SU-DHL-6 (cell line): ENCODE measurements around the gene ZNF343.
A peak's percentile ranks its signal among the peaks of the same experiment; 100 is the strongest.

Experiments
- H2AFZ ChIP-seq: fragments of 200-600 bp; sonication (generic); 2 replicates; pipeline ENCODE4 v1.6.1; 2014; ENCODE audit warnings: low read depth, mild to moderate bottlenecking, moderate library complexity, mixed read lengths, antibody characterized with exemption, low read length; ENCODE audit not compliant: severe bottlenecking
- H3F3A ChIP-seq: fragments of 200-600 bp; shearing (Covaris generic); 2 replicates; pipeline ENCODE4 v1.6.0; 2016; ENCODE audit warnings: antibody characterized with exemption, mild to moderate bottlenecking; ENCODE audit not compliant: insufficient read depth
- H3K27ac ChIP-seq: fragments of 200-600 bp; sonication (generic); 2 replicates; pipeline ENCODE4 v1.5.1; 2016; ENCODE audit warnings: low read depth, mild to moderate bottlenecking, low read length, moderate library complexity, mixed read lengths
- H3K27me3 ChIP-seq: fragments of 200-600 bp; sonication (generic), shearing (Covaris generic); 2 replicates; pipeline ENCODE4 v1.6.0; 2014; ENCODE audit warnings: mild to moderate bottlenecking, low read length
- H3K36me3 ChIP-seq: fragments of 200-600 bp; sonication (generic); 2 replicates; pipeline ENCODE4 v1.6.1; 2014; ENCODE audit warnings: mild to moderate bottlenecking, low read length, mixed read lengths
- H3K4me2 ChIP-seq: fragments of 300-600, 200-600 bp; shearing (Covaris generic), sonication (generic); 2 replicates; pipeline ENCODE4 v1.6.0; 2014; ENCODE audit warnings: low read length, low read depth, mild to moderate bottlenecking; ENCODE audit not compliant: poor library complexity, severe bottlenecking
- H3K4me3 ChIP-seq: fragments of 200-600 bp; sonication (generic); 2 replicates; pipeline ENCODE4 v1.5.1; 2014; ENCODE audit warnings: antibody characterized with exemption, low read length, mild to moderate bottlenecking, mixed read lengths; ENCODE audit not compliant: insufficient read depth, poor library complexity, severe bottlenecking
- H3K79me2 ChIP-seq: fragments of 200-600 bp; sonication (generic); 2 replicates; pipeline ENCODE4 v1.6.1; 2014; ENCODE audit warnings: mild to moderate bottlenecking, low read length, moderate library complexity; ENCODE audit not compliant: insufficient read depth
- H3K9ac ChIP-seq: fragments of 200-600 bp; sonication (generic); 2 replicates; pipeline ENCODE4 v1.7.0; 2014; ENCODE audit warnings: mild to moderate bottlenecking, low read length
- H3K9me2 ChIP-seq: fragments of 200-600 bp; sonication (generic); replicated peaks from 2 replicates; pipeline ENCODE4 v1.6.1; 2014; ENCODE audit warnings: low read length; ENCODE audit not compliant: insufficient read depth
- H3K9me3 ChIP-seq: fragments of 200-600 bp; sonication (generic); 2 replicates; pipeline ENCODE4 v1.6.1; 2014; ENCODE audit warnings: low read length, mixed read lengths; ENCODE audit not compliant: insufficient read depth
- H4K20me1 ChIP-seq: fragments of 200-600 bp; sonication (generic); 2 replicates; pipeline ENCODE4 v1.6.1; 2014; ENCODE audit warnings: low read depth, mild to moderate bottlenecking, antibody characterized with exemption, low read length, moderate library complexity, mixed read lengths
- CTCF ChIP-seq: fragments of 200-600 bp; sonication (generic); IDR thresholded peaks from one replicate; pipeline ENCODE4 v1.5.1; 2017; ENCODE audit warnings: antibody characterized with exemption, mild to moderate bottlenecking, low read length, moderate library complexity; ENCODE audit not compliant: insufficient read depth, poor library complexity, severe bottlenecking
- EZH2phosphoT487 ChIP-seq: fragments of 200-600 bp; sonication (generic), shearing (Covaris generic); conservative IDR thresholded peaks from 2 replicates; pipeline ENCODE4 v1.6.1; 2018; ENCODE audit warnings: mild to moderate bottlenecking, antibody characterized with exemption, low read length, moderate library complexity, mixed read lengths

The ZNF343 gene

GRCh38 chr20:2470423-2471193 lies 38.1 kb downstream of the ZNF343 start, which contains the start of gene SNRPB:
Gene SNRPB, minus strand, starts transcription at chr20:2470789. Its CDS starts 99 bp downstream, at chr20:2470690.
- Histone ChIP-seq H3K27ac (peak within 1 kb of the TSS; percentile 91), H3K27me3 (no peaks in the 10 kb centered on the region), H3K9me2 (no peaks in the 10 kb centered on the region), H4K20me1 (peaks cover 37% of the 10 kb centered on the region), H3F3A (peaks cover 22% of the 10 kb centered on the region), H3K9ac (peak within 1 kb of the TSS; percentile 91), H3K9me3 (no peaks in the 10 kb centered on the region), H3K36me3 (peaks cover 38% of the 10 kb centered on the region), H2AFZ (peak within 1 kb of the TSS; percentile 42), H3K4me3 (peak within 1 kb of the TSS; percentile 85), H3K4me2 (peak within 1 kb of the TSS; percentile 93), H3K79me2 (peaks cover 49% of the 10 kb centered on the region)
- no peak for TF ChIP-seq CTCF
- no peak for TF ChIP-seq EZH2phosphoT487

- H3K79me2 ChIP-seq, result peaks cover 55% of the 10 kb centered on the region
- TF ChIP-seq EZH2phosphoT487 (no peak), CTCF (no peak)
Measured at GRCh38 chr20:2469991-2470422, 38.7 kb downstream of the ZNF343 start.

GRCh38 chr20:2468581-2469407 lies 39.9 kb downstream of the ZNF343 start:
- Histone ChIP-seq H3K9me3 (no peaks in the 10 kb centered on the region), H3K9me2 (no peaks in the 10 kb centered on the region), H3K27me3 (no peaks in the 10 kb centered on the region), H4K20me1 (peaks cover 51% of the 10 kb centered on the region), H3K27ac (no peak overlapping the region), H3F3A (peaks cover 26% of the 10 kb centered on the region), H3K79me2 (peaks cover 56% of the 10 kb centered on the region), H3K4me3 (peak overlapping the region; percentile 85), H3K36me3 (peaks cover 56% of the 10 kb centered on the region), H2AFZ (no peak overlapping the region), H3K4me2 (peak overlapping the region; percentile 90), H3K9ac (peak overlapping the region; percentile 91)
- no peak for TF ChIP-seq CTCF
- TF ChIP-seq EZH2phosphoT487, result no peak

More at GRCh38 chr20:2469991-2470422, 38.7 kb downstream of the ZNF343 start:
- Histone ChIP-seq H3K27ac (peak overlapping the region; percentile 91), H3K4me2 (peak overlapping the region; percentile 90), H3K9me2 (no peaks in the 10 kb centered on the region), H2AFZ (no peak overlapping the region), H3K9ac (peak overlapping the region; percentile 91), H3K36me3 (peaks cover 43% of the 10 kb centered on the region), H3K4me3 (peak overlapping the region; percentile 85), H4K20me1 (peaks cover 41% of the 10 kb centered on the region), H3K9me3 (no peaks in the 10 kb centered on the region), H3K27me3 (no peaks in the 10 kb centered on the region), H3F3A (peaks cover 22% of the 10 kb centered on the region)
